GM10266 (cell line): ENCODE data around the gene RGS7.

Experiments
- DNase-seq: peaks from one replicate; pipeline ENCODE4 v3.0.0; 2012; ENCODE audit errors: extremely low spot score
- TF ChIP-seq, protein P1 (sequence below): IDR thresholded peaks from 2 replicates; pipeline ENCODE4 v1.5.1; 2012; ENCODE audit warnings: mild to moderate bottlenecking, low read depth; ENCODE audit not compliant: control insufficient read depth, insufficient read depth; ENCODE audit errors: missing control alignments

RGS7 gene

DNA sequence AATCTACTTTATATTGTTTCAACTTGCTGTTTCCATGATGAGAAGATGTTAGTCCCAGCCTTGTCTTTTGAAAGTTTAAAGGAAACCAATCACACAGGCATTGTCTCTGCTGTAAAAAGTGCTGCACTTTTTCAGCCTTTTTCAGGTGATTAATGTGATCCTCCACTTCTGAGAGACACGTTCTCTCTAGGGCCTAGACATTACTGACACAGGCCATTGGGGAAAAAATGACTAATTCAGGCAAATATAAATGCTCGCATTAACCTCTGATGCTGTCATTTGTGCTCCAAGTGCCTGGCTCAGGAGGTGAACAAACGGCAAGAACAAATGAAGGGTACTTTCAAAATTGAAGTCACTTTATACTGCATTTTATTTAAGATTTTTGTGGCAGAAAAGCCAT is 32.4 kb upstream of the RGS7 start:
- no peak for DNase-seq
- TF ChIP-seq, protein P1, sequence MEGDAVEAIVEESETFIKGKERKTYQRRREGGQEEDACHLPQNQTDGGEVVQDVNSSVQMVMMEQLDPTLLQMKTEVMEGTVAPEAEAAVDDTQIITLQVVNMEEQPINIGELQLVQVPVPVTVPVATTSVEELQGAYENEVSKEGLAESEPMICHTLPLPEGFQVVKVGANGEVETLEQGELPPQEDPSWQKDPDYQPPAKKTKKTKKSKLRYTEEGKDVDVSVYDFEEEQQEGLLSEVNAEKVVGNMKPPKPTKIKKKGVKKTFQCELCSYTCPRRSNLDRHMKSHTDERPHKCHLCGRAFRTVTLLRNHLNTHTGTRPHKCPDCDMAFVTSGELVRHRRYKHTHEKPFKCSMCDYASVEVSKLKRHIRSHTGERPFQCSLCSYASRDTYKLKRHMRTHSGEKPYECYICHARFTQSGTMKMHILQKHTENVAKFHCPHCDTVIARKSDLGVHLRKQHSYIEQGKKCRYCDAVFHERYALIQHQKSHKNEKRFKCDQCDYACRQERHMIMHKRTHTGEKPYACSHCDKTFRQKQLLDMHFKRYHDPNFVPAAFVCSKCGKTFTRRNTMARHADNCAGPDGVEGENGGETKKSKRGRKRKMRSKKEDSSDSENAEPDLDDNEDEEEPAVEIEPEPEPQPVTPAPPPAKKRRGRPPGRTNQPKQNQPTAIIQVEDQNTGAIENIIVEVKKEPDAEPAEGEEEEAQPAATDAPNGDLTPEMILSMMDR = no peak

DNA sequence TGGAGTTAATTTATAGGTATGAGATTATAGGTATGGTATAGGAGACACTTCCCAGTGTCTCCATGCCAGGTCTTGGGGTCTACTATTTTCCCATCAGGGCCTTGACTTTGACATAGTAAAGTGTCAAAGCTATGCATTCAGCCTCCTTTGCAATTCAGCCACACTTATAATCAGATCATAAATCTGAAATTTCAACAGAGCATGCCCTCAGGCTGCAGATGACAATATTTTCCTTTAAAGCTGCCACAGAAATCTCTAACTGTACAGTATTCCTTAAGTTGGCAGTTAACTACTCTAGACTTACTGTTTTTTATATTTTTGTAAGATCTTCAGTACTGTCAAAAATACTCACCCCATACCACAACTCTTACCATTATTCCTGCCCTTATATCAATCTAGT is 30.2 kb upstream of the RGS7 start:
- TF ChIP-seq, protein P1 = no peak
- DNase-seq = no peak

DNA sequence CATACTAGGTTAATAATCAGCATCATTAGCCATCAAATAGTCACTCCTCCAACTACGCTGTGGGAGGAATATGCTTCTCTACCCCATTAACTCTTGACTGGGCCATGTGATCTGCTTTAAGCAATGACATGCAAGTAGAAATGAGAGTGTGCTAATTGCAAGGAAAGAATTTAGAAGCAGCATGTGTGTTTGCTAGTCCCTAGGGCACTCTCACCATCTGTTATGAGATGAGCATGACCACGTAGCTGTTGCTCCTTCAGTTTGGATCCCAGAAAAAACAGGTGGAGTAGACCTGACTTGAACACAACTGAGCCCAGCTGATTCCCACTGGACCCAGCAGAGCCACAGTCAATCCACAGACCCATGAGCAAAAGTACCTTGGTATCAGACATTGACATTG is 19.7 kb upstream of the RGS7 start:
- TF ChIP-seq, protein P1 = no peak
- no peak for DNase-seq

DNA sequence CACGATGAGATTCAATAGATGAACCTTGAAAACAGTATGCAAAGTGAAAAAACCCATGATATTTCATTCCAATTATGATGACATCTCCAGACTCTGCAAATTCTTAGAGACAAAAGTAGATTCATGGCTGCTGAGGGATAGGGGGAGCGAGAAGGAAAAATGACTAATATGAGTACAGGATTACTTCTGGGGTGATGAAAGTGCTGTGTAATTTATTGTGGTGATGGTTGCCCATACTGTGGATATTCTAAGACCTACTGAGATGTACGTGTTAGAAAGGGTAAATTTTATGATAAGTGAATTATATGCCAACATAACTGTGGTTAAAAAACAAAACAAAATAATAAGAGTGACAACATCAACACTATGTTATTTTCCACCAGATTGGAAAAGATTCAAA is 18.9 kb upstream of the RGS7 start:
- TF ChIP-seq, protein P1 = no peak
- DNase-seq = no peak

DNA sequence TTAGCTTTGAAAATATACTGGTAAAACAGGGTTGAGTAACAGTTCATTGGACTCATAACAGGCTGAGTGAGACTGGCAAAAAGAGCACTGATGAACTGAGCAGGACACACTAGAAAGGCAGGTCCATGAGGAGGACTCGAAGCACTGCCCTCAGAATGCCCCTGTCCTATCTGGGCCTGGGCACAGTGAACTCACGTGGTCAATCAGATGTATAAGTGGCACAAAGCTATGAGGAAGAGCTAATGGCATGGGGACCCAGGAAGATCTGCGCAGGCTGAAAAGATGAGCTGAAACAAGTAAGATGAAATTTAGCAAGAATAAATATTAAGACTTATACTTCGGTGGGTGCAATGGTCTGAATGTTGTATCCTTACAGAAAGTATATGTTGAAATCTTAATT is 9.2 kb upstream of the RGS7 start:
- DNase-seq = no peak

DNA sequence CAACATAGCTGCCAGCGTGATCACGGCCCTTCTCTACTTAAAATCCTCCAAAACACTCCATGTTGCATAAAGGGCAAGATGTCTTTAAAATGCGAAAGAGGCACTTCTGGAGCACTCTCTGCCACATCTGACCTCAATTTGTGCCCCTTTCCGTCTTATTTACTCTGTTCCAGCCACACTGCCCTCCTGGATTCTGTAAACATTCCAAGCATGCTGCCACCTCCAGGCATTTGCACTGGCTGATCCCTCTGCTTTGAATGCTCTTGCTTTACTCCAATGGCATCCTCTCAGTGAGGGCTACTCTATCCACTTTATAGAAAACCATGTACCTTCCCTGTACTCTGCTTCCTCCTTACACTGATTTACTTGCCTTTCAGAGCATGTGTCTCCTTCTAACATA is 5.3 kb upstream of the RGS7 start:
- TF ChIP-seq, protein P1 = no peak
- no peak for DNase-seq

More for the DNA sequence above, 9.2 kb upstream of the RGS7 start:
- TF ChIP-seq, protein P1 = no peak

DNA sequence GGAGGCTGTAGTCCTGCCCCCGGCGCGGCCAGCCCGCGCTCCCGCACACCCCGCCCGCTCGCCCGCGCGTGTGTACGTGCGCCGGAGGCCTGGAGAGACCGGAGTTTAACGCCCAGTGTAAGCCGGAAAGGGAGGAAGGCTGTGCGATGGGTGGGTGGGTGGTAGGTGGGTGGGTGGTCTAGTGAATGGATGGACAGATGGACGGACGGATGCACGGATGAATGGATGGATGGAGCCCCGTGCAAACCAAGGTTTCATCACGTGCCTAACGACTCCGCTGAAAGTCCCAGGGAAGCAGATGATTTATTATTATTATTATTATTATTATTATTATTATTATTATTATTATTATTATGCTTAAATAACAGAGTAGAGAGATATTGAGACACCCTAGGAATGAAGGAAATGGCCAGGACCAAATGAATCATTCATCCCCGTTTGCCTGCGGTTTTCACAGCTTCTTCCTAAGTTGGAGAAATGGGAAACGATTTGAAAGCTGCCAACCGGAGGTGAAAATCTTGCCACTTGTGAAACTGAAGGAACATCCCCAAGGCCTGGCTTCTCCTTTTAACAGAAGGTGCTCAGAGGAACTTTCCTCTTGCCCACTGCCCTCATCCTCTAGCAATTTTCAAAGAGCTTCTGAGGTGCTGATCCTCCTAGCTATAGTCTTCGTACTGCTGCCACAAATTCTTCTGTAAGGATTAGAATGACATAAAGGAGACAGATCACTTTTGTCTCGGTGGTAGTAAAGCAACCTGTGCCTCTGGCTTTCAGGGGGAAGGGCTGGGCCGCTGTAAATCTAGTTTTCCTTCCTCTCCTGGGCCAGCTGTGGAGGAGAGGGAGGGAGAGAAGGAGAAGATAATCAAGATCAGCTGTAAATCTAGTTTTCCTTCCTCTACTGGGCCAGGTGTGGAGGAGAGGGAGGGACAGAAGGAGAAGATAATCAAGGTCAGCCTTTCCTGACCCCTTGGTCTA is 648 bp upstream of the RGS7 start:
- no peak for DNase-seq

More for the DNA sequence above, 648 bp upstream of the RGS7 start:
- TF ChIP-seq, protein P1 = no peak
